Right lobe of liver (tissue), 4 donors: ENCODE results near the gene CAPN12.

Source experiments
- CTCF ChIP-seq, 4 donors: fragments of 200-600 bp in 3 of 4; fragments of 450-650 bp in 1 of 4; IDR thresholded peaks; one replicate each; pipeline versions ENCODE4 v1.5.1 to v1.8.0; 2016 to 2022; ENCODE audit warnings: antibody characterized with exemption in 4 of 4, mild to moderate bottlenecking in 2 of 4
- POLR2A ChIP-seq: fragments of 450-650 bp; IDR thresholded peaks from one replicate; pipeline ENCODE4 v1.6.1; 2017; ENCODE audit warnings: antibody characterized with exemption, mild to moderate bottlenecking
- donor health status: DM: no; HTN: no; CAD: no.
- donor health status: DM: no; HTN: no; CAD: no.
- donor health status: DM: no; HTN: yes; CAD: no.

DNA sequence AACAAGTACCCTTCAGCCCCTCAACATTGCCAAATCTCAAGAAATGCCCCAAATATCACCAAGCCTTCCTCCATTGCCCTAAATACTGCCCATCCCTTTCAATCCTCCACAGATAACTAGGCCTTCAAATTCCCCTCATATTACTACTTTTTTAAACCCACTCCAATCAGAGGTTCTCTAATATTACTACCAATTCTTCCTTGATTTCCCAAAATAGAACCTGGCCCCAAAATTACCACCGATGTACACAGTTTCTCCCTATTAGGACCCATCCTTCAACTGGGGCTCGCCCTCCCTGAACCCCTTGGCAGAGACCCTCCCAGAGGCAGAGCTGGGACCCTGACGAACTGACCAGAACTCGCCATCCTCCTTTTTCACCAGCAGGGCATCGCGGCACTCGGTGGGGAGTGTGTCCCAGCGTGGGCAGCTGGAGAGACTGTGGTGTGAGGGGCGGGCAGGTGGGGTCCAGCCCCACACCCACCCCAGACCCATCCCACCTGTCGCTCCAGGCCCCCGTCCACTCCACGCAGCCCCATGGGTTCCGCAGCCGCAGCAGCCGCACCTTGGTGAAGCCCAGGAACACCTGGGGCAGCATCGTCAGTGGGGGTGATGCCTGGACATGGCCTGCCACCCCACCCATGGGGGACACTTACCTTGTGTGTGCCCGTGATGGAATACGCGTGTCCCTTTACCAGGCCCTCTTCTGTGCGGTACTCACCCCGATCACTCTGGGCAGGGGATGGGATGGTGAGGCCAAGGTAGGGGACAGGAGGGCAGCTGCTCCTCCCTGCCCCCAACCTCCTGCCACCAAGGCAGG, 6.1 kb downstream of the CAPN12 start:
- TF ChIP-seq CTCF (IDR thresholded peaks at IDR 0.05) (no peak), POLR2A (no peak)
